ENCODE measurements around the gene RNF115. TPM values are rescaled to one million over a fixed set of nuclear protein-coding genes. Genes with fewer than 3 reads are reported as not detected.

The RNF115 gene
- total RNA-seq, 1 donor from 2014 or later = 74.5 TPM

DNA sequence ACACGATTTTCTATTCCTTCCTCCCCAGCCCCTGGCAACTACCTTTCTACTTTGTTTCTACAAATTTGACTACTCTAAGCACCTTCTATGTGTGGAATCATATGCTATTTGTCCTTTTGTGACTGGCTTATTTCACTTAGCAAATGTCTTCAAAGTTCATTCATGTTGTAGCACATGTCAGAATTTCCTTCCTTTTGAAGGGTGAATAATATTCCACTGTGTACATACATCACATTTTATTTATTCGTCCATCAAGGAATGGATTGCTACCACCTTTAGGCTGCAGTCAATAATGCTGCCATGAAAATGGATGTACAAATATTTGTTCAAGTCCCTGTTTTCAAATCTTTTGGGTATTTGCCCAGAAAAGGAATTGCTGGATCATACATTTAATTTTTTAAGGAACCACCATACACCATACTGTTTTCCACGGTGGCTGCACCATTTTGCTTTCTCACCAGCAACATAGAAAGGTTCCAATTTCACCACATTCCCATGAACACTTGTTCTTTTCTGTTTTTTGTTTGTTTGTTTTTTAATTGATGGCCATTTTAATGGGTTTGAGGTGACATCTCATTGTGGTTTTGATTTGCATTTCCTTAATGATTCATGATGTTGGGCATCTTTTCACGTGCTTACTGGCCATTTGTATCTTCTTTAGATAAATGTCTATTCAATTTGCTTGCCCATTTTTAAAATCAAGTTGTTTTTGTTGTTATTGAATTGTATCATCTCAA is 113.4 kb downstream of the RNF115 start:
- no peak for DNase-seq (ENCODE audit: low spot score)
- intact Hi-C loops (cut with DNase I) = no loop called here

DNA sequence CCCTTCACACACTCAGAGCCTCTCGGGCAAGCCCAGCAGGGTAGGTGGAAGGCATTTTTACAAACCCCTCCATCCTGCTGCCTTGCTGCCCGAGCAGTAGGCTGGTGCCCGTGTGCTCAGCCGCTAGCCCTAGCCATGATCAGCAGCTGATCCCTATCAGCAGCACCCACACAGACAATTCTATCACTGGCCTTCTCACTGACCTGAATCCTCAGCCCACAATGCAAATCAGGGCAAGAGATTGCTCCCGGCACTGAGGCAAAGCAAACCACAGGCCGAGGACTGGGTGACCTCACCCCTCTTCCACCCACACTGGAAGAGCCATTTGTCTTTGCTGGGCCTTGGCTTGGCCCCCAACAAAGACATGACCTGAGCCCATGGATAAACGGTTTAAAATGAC is 115.8 kb downstream of the RNF115 start:
- intact Hi-C loops (cut with DNase I) = no loop called here
- no peak for DNase-seq (ENCODE audit: low spot score)

DNA sequence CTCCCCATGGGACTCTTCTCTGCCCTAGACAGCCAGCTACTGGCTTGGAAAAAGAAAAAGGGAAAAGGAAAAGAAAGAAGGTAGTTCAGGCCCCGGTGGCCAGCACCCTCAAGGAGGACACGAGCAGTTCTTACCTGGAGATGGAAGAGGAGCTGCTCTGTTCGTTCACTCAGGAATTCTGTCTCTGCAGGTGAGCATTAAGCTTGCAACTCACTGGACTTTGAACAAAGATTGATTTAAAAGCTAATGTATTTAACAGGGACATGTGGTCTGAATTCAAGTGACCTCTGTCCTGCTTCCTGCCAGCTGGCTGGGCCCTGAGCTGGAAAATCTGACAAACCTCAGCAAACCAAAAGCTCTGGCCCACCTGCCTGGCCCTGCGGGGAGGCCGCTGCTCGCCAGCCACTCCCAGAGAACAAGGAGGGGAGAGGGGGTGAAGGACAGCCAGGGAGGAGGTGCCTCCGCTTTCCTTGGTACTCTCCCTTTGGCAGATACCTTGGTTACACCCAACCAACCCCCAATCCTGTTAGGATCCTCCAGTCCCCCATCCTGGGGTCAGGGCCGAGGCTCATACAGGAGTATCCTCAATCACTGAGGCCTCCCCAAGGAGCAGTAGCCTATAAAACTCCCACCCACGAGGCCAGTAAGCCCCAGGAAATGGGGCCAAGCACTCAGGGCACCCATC is 116.6 kb downstream of the RNF115 start, which contains the start of gene PDZK1:
PDZK1 (minus strand) TSS at position 186 of the 685 bp plus-strand sequence. CDS start 19,347 bp downstream, outside the sequence.
- no peak for DNase-seq (ENCODE audit: low spot score)
- intact Hi-C loops (cut with DNase I) = no loop called here

DNA sequence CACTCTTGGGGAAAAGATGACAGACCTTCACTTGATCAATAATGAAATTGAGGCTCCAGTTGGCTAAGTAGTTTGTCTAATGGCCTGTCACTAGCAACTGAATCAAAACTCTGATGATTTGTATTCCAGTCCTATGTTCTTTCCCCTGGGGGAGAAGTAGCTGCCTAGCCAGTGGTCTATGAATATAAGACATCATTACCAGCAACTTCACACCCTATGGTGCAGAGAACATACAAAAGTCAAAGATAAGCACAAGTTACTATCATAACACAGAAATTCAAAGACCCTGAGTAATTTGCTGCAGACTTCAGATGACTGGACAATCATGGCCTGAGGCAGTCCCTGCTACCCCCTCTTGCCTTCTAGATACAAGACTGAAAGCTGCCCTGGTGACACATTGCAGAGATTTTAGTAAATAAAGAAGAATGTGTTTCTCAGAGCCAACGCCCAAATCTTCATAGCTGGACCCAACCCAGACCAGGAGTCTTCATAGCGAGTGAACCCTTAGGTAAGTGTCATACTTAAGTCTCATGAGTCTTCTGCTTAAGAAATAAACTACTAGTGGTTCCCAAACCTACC is 117.7 kb downstream of the RNF115 start:
- intact Hi-C loops (cut with DNase I) = no loop called here
- DNase-seq (ENCODE audit: low spot score) = no peak

DNA sequence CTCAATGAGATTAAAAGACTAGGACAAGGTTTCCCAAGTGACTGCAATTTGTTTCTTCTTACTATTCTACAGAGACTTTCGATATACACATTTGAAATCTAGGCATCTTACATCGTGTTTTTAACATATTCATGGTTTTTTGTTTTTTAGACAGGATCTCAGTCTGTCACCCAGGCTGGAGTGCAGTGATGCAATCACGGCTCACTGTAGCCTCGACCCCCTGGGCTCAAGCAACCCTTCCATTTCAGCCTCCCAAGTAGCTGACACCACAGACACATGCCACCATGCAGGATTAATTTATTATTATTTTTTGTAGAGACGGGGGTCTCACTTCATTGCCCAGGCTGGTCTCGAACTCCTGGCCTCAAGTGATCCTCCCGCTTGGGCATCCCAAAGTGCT is 118.3 kb downstream of the RNF115 start:
- intact Hi-C loops (cut with DNase I) = no loop called here
- DNase-seq (ENCODE audit: low spot score) = no peak

DNA sequence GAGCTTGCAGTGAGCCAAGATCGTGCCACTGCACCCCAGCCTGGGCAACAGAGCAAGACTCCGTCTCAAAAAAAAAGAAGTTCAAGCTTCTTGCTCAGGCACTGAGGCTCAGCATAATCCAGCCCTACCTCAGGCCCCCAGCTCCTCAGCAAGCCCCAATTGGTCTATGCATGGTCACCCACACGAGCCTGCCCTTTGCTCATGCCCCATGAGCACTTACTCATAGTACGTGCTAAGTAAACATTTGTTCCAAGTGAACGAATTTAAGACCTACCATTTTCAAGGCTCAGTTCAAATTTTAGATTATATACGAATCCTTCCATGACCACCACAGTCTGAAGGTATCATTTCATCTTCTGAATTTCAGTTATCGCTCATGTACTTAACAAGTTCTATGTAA is 121.1 kb downstream of the RNF115 start:
- no peak for DNase-seq (ENCODE audit: low spot score)
- intact Hi-C loops (cut with DNase I) = no loop called here

DNA sequence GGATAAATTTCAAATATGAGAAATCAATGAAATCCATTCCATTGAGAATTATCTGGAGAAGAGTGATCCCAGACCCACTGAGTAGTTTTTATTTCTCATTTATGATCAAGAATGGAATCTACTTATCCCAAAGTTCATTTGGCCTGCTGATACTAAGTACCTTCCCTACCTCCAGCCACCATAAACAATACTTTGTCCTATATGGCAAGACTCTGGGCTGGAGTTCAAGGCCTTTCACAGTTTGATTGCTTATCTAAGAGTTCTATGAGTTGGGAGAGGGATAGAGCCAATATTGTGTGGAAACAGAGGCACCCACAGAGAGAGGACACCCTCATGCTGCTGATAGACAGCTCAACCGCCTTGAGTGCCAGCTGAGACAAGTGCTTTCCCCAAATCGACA is 121.8 kb downstream of the RNF115 start:
- intact Hi-C loops (cut with DNase I) = no loop called here
- no peak for DNase-seq (ENCODE audit: low spot score)

DNA sequence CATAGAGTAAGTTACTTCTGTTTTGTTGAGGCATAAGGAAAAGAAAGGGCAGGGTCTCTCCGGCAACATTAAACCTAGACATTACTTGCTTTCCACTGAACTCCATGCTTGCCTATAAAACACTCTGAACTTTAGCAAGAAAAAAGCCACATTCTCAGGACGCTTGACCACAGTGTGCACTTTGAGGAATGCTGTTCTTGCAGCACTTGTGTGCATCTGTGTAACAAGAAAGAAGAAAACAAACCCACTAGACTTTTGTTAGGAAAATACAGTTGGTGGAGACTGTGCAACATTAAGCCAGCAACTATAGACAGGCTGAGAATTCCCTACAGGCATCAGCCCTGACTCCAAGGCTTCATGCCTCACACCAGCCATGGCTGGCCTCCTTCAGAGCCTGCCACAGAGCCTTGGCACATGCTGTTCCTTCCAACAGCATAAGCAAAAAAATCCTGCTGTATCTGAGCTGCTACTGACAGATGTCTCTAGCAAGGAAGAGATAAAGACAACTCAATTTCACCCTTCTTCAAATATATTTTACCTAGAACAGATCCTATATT is 122.5 kb downstream of the RNF115 start:
- intact Hi-C loops (cut with DNase I) = no loop called here
- no peak for DNase-seq (ENCODE audit: low spot score)

DNA sequence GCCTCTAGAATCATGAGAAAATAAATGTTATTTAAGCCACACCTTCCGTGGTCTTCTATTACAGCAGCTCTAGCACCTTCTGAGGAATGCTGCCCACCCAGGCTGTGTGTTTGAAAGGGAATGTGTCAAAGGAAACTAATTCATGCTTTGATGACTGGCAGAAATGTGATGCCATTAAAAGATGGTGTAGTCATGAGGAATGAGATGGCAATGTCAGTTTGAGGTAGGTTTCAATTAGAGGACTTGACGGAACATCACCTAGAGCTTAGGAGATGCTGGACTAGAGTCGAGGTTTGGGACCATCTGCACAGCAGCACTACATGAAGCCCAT is 127.3 kb downstream of the RNF115 start:
- no peak for DNase-seq (ENCODE audit: low spot score)
- intact Hi-C loops (cut with DNase I) = no loop called here

DNA sequence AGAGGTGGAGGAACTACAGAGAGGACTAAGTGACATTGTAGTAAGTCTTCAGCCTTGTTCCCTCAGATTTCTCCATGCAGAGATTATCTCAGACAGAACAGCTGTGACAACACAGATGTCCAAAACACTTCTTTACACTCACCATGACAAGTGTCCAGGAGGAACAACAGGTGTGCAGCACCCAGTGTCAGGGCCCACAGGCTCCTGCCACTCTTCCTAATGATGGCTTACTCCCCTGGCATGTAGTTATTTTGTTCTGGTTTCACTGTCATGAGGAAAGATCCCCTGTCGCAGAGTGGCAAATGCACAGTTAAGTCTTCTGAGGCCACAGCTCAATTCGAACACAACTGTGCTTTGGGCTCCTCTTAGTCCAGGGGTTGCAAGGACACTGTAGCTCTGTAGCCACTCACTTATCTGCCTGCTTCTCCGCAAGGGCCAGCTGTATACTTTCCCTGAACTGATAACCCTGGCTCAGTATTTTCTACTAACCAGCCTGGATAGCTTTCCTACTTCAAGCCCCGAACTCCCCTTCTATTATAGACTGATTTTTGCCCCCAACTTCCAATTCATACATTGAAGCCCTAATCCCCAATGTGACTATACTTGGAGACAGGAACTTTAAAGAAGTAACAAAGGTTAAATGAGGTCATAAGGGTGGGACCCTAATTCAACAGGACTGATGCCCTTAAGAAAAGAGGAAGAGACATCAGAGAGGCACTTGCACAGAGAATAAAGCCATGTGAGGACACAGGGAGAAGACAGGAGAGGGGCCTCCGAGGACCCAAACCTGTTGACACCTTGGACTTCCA is 127.9 kb downstream of the RNF115 start:
- intact Hi-C loops (cut with DNase I) = no loop called here
- DNase-seq (ENCODE audit: low spot score) = no peak

DNA sequence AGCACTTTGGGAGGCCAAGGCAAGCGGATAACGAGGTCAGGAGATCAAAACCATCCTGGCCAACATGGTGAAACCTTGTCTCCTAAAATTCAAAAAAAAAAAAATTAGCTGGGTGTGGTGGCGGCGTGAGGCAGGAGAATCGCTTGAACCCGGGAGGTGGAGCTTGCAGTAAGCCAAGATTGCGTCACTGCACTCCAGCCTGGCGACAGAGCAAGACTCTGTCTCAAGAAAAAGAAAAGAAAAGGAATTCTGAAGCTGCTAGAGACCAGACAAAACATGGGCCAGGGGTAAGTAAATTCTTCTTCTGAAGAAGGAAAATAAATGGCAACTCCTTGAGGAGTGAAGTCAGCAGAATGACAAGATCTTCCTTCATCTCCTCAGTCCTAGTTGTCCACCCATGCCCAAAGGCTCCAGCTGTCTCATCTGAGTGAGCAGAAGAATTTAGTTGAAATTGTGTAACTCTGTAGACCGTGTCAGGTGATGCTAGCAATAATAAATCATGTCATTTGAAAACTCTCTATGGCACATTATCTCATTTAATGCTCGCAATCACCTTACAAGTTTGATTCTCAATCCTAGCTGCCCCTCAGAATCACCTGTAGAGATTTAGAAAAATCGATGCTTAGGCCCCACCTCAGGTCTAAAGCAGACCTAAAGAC is 131.0 kb downstream of the RNF115 start:
- intact Hi-C loops (cut with DNase I) = no loop called here

DNA sequence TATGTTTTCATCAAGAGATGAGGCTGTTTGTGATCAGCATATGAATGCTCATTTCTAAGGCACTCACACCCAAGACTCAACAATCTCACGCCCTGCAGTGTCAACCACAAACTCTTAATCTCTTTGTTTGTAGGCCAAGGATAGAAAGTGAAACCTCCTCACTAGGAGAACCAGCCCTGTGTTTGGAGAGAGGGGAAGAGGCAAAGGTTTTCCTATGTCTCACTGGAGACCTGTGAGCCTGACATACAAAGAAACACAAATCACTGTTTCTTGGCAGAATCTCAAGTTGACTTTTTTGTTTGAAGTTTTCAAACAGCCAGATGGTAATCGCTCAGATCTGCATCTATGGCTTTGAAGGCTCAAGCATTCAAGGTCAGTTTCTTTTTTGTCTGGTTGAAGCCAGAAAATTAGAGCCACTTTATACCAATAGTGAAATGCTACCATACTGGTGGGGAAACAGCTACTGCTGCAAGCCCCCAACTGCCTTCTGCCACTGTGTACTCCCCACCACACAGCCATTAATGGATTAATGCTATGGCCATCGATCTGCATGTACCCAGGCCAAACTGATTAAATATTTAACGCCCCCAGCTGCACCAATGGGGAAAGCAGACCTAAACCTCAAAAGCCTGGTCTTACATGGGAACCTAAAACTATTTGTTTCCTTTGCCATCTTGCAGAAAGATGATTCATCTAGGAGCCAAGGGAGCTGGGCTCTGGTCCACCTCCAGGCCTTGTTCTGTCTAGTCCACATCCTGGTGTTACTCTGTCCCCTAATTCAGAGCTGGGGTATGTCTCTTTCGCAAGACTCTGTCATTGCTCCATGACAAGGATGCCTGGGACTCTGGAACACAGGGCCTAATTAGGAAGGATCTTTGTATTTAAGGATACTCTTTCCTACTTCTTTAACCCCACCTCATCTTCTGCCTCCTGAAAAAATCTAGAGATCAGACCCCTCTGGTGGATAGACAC is 133.0 kb downstream of the RNF115 start:
- no peak for DNase-seq (ENCODE audit: low spot score)
- intact Hi-C loops (cut with DNase I) = no loop called here

More for the DNA sequence above, 131.0 kb downstream of the RNF115 start:
- no peak for DNase-seq (ENCODE audit: low spot score)

DNA sequence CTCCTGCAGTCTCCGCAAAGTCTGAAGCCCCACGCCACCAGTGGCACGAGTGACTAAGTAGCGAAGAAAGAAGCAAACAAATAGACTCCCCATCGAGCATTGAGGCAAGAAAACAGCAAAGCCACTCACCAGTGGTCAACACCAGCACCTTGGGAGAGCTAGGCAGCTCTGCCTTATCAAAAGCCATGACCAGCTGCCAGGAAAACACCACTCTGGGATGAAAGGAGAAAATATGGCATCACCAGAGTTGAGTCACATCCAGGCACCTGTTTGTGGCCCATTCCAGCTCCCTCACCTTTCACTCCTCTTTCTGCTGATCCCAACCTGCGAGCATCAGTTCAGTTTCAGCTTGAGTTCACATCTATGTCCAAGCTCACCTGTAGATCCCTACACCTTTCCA is 134.0 kb downstream of the RNF115 start:
- intact Hi-C loops (cut with DNase I) = no loop called here
- DNase-seq (ENCODE audit: low spot score) = no peak

DNA sequence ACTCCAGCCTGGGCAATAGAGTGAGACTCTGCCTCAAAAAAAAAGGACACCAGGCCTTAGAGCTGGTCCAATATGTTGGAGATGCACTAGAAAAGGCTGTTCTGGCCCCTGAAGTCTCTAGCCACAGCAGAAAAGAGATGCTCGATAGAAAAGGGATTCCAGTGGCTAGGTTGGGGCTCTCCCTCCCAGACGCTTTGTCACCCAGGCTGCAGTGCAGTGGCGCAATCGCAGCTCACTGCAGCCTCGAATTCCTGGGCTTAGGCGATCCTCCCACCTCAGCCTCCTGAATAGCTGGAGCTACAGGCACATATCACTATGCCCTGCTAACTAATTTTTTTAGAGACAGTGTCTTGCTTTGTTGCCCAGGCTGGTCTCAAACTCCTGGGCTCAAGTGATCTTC is 135.0 kb downstream of the RNF115 start:
- intact Hi-C loops (cut with DNase I) = no loop called here
- peak; percentile 58 for DNase-seq (ENCODE audit: low spot score)
